ENCODE data around the gene SPSB2.

DNA sequence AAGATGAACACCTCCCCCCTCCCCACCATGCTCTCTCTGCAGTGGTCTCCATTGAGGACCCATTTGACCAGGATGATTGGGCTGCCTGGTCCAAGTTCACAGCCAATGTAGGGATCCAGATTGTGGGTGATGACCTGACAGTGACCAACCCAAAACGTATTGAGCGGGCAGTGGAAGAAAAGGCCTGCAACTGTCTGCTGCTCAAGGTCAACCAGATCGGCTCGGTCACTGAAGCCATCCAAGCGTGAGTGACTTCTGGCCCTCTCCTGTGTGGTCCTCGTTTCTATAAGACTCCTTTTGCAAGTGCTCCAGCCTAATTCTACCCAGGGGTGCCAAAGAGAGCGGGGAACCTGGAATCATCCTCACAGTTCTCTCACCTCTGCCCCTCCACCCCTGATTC, 48.4 kb upstream of the SPSB2 start:
- TF ChIP-seq, protein P1, sequence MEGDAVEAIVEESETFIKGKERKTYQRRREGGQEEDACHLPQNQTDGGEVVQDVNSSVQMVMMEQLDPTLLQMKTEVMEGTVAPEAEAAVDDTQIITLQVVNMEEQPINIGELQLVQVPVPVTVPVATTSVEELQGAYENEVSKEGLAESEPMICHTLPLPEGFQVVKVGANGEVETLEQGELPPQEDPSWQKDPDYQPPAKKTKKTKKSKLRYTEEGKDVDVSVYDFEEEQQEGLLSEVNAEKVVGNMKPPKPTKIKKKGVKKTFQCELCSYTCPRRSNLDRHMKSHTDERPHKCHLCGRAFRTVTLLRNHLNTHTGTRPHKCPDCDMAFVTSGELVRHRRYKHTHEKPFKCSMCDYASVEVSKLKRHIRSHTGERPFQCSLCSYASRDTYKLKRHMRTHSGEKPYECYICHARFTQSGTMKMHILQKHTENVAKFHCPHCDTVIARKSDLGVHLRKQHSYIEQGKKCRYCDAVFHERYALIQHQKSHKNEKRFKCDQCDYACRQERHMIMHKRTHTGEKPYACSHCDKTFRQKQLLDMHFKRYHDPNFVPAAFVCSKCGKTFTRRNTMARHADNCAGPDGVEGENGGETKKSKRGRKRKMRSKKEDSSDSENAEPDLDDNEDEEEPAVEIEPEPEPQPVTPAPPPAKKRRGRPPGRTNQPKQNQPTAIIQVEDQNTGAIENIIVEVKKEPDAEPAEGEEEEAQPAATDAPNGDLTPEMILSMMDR (conservative IDR thresholded peaks at IDR 0.05; ENCODE audit: low read depth in 2 of 2) = no peak
- TF ChIP-seq ETS1 (IDR thresholded peaks at IDR 0.05) = no peak
- no peak for TF ChIP-seq EZH2 (IDR thresholded peaks at IDR 0.05; ENCODE audit: low read depth, unreplicated experiment)
- TF ChIP-seq, protein P2, sequence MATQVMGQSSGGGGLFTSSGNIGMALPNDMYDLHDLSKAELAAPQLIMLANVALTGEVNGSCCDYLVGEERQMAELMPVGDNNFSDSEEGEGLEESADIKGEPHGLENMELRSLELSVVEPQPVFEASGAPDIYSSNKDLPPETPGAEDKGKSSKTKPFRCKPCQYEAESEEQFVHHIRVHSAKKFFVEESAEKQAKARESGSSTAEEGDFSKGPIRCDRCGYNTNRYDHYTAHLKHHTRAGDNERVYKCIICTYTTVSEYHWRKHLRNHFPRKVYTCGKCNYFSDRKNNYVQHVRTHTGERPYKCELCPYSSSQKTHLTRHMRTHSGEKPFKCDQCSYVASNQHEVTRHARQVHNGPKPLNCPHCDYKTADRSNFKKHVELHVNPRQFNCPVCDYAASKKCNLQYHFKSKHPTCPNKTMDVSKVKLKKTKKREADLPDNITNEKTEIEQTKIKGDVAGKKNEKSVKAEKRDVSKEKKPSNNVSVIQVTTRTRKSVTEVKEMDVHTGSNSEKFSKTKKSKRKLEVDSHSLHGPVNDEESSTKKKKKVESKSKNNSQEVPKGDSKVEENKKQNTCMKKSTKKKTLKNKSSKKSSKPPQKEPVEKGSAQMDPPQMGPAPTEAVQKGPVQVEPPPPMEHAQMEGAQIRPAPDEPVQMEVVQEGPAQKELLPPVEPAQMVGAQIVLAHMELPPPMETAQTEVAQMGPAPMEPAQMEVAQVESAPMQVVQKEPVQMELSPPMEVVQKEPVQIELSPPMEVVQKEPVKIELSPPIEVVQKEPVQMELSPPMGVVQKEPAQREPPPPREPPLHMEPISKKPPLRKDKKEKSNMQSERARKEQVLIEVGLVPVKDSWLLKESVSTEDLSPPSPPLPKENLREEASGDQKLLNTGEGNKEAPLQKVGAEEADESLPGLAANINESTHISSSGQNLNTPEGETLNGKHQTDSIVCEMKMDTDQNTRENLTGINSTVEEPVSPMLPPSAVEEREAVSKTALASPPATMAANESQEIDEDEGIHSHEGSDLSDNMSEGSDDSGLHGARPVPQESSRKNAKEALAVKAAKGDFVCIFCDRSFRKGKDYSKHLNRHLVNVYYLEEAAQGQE (IDR thresholded peaks at IDR 0.05; ENCODE audit: unreplicated experiment) = no peak
- no peak for TF ChIP-seq POLR2AphosphoS5 (IDR thresholded peaks at IDR 0.05; ENCODE audit: low read depth)
- no peak for TF ChIP-seq EZH2phosphoT487 (IDR thresholded peaks at IDR 0.05; ENCODE audit: unreplicated experiment)
- no peak for TF ChIP-seq STAT1 (IDR thresholded peaks at IDR 0.05; ENCODE audit: unreplicated experiment)
- TF ChIP-seq CREB1 (CRISPR knock-in tag; IDR thresholded peaks at IDR 0.05; ENCODE audit: low read depth) = no peak

All from GM23338 (cell line).